GM19023 (cell line): Measurements from ENCODE around the gene DIRAS2.
"Not testable (repeated sequence)": the region's sequence is repeated elsewhere in the genome, so short reads cannot be mapped to it uniquely, and the experiment has no call there.

Source experiments
- ATAC-seq: cut with Tn5 transposase; IDR thresholded peaks from one replicate; pipeline ENCODE4 v1.9.1; 2021; ENCODE audit warnings: mild to moderate bottlenecking, moderate library complexity; ENCODE audit not compliant: unreplicated experiment

The DIRAS2 gene, protein sequence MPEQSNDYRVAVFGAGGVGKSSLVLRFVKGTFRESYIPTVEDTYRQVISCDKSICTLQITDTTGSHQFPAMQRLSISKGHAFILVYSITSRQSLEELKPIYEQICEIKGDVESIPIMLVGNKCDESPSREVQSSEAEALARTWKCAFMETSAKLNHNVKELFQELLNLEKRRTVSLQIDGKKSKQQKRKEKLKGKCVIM

DNA sequence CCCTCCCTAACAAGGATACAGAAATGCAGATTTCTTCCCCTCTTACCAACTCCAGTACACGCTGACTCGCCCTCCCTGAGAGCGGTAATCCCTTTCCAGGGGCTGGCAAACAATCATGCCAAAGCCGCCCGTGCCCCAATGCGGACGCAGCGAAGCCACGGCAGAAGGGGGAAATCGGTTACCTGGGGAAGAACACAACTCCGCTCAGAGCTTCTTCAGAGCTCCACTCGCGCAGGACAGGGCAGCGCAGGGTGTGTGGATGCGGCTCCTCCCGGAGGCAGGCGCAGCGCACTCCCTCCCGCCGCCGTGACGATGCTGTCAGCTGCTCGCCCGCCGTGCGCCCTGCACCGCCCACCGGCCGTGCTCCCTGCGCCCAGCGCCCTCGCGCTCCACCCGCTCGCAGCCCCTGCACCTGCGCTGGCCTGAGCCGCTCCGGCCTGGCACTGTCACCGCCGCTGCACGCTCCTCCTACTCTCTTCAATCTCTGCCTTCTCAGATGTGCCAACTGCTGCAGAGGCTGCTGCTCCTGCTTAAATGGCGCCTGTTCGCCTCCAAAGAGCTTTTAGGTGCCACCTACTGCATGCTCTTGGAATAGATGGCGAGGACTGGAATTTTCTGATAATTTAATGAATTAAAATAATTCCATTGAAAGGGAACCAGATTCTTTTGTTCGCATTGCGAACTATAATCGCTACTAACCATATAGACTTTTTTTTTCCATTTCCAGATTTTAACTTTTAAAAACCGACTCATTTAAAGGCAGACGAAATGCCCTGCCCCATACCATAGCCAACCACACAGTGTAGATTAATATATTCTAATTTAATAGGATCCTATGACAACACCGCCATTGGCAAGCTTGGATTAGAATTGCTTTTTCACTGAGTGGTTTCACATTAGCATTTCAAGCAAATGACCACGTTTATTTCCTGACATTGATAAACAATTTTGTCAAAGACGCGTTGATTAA is at the start of gene DIRAS2:
Gene DIRAS2 (minus strand): TSS at position 255 of the 970 bp plus-strand sequence. CDS start 28,997 bp downstream, outside the sequence.
- peak; percentile 73 for ATAC-seq

DNA sequence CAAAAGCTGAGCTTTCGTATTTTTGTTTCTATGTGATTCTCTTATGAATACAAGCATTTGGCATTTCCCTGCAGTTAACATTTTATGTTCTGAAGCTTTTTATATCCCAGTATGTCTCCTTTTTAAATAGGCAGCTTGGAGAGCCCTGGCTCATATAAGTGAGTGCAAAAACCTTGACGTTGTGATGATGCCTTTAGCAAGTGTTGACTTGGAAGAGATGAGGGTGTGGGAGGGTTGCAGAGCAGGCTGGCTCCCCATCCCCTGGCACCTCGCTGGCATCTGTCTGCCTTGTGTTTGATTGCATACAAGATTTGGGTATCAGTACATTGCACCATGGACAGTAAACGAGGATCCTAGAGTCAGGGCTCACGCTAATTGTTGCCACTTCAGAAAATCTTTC is 42.1 kb upstream of the DIRAS2 start:
- ATAC-seq: no peak

DNA sequence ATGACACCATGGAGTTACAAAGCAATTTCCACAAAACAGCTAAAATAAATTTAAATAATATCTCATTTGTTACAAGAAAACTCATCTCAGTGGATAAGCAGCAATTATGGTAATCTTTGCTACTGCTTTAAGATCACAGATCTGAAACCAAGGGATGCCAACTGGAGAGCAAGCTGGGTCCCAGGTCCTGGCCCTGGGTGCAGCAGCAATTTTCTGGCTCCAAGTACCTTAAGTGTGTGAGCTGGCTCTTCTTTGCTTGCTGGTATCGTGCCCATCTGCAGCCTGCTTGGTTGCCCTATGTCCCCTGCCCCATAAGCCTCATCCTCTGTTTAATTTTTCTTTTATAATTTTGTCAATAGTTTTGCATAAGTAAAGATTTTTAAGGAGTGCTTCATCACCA is 41.5 kb upstream of the DIRAS2 start:
- no peak for ATAC-seq

- no peak for ATAC-seq
Observed at GRCh38 chr9:90680534-90680933, 37.9 kb upstream of the DIRAS2 start.

DNA sequence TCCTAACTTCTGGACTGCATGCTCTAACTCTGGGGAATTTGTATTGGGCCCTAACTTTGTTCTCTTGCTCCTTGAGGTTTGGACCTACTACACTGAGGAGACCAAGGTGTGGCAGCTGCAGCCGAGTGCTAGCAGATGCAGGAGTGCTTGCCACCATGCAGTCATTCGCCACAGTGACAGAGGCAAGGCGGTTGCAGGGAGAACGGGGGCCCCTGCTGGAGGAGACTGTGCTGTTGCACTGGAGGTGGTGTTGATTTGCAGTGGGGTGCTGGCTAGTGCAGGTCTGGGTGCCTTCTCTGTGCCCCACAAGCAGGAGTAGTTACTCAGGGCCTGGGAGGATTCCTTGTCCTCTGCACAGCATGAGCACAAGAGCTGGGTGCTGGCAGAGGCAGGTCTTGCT is 22.4 kb upstream of the DIRAS2 start:
- ATAC-seq: no peak

GRCh38 chr9:90659650-90660364 is 17.2 kb upstream of the DIRAS2 start:
- no peak for ATAC-seq

DNA sequence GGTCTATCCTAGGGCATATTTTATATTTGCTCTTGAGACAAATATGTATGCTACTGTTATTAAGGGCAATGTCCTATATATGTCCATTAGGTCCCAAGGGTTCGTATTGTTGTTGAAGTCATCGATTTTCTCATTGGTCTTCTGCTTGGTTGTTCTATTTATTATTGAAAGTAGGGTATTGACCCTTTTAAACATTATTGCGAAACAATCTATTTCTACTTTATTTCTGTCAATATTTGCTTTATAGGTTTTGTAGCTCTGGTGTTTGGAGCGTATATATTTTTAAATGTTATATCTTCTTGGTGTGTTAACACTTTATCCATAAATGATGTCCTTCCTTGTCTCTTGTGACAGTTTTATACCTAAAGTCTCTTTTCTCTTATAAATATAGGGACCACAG is 16.2 kb upstream of the DIRAS2 start:
- ATAC-seq: no peak

DNA sequence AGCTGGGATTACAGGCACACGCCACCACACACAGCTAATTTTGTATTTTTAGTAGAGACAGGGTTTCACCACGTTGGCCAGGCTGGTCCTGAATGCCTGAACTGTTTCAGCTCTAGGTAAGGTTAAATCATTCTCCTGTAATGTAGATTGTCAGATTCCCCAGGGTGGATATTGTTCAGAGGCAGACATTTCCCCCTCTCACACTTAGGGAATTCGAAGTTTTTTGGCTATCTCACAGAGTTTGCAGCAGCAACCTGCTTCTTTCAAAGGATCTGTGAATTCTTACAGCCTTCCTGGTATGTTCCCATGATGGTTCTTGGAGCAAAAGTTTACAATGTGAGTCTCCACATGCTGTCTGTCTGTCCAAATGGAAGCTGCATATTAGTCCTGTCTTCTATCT is 15.6 kb upstream of the DIRAS2 start:
- no peak for ATAC-seq

GRCh38 chr9:90656876-90657275 is 14.3 kb upstream of the DIRAS2 start:
- ATAC-seq: not testable (repeated sequence)

DNA sequence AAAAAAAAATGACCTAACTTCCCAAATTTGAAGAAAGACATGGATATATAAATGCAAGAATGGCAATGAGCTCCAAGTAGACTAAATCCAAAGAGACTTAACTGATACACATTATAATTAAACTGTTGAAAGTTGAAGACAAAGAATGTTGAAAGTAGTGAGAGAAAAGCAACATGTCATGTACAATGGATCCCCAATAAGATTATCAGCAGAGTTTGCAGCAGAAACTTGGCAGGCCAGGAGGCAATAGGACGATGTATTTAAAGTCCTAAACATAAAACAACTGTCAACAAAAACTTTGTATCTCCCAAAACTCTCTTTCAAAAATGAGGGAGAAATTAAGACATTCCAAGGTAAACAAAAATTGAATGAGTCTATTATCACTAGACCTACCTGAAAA is 8.6 kb upstream of the DIRAS2 start:
- ATAC-seq: no peak

DNA sequence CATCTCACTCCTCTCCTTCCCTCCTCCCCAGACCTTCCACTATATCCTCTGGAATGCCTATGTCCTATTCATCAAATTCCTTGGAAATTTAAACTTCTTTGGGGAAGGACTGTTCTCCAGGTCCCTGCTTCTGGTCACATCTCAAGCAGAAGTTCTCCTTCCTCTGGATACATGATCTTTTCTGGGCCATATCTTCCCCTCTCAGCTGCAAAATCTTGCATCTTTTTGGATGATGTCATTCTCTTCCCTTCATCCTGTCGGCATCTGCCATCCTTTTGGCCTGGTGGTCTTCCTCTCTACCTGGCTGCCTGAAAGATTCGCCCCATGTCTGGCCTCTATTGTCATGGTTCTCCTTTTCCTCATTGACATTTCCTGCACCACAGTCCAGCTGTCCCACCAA is 5.2 kb upstream of the DIRAS2 start:
- ATAC-seq: no peak

DNA sequence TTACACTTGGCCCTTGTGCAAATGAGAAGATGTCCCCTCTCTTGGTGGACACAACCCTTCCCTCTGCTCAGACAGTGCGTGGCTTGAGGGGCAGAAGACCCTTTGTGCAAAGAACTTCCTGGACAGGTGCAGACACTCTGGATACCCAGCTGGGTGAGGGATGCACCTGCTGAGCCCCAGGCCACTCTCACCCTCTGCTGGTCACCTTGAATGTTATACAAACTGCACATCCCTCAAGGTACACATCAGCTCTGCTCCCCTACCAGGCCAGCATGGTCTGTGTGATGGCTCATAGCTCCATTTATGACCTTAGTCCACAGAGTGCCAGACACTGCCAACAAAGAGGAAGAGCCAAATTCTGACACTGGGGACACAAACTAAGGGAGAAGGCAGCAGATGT is 3.1 kb upstream of the DIRAS2 start:
- ATAC-seq: no peak

DNA sequence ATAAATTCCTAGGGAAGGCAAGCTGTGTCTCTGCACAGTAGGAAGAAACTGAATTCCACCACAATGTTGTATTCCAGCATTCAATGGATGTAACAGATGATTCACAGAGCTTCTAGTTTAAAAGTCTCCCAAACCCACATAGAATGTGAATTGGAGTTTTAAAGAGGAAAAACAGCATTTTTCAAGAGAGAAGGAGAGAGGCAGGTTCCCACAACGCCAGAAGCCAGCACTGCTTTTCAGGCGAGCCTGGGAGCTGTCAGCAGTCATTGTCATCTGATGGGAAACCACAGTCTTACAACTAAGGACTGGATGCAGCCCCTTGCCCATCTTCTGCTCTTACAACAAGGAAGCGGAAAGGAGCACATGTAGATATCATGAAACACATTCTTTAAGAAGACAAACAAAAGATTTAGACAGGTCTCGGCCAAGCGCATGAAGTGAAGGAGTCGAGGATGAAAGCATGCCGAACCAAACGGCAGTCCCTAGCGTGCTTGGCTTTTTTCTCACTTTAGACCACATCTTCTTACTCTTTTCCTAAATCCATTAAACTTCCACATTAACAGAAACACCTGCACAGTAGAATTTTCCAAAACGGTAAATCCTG is 638 bp downstream of the DIRAS2 start:
- no peak for ATAC-seq

DNA sequence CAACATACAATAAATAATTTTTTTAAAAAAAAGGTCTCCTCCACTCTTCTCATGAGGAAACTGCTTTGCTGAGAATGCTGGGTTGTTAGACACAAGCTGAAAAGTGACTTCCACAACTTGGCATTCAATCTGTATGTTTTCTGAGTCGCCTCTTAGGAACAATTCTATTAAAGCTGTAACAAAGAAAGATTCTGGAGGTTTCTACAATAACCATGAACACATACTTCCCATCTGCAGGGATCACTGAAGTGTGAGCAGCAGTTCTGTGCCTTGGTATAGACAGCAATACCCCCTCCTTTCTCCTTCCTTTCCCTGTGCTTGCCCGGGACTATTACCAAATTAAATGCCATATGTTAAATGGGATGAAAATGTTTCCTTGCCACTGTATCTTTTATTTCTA is 1.5 kb downstream of the DIRAS2 start:
- ATAC-seq: no peak

DNA sequence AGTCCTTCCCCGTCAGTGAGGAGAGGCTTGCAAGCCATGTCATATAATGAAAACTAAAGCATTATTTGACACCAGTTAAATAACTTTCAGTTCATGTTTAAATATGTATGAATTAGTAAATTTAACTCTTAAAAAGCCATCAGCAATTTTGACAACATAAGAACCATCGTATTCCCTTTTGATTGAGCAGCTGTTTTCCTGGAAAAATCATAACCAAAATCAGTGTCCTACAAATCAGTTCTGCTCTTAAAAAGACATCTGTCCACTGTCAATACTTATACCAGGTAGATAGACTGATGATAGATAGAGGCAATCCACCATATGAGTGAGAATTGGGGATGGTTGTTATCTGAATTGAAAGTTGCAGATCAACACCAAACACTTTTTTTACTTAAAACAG is 2.3 kb downstream of the DIRAS2 start:
- ATAC-seq: no peak

DNA sequence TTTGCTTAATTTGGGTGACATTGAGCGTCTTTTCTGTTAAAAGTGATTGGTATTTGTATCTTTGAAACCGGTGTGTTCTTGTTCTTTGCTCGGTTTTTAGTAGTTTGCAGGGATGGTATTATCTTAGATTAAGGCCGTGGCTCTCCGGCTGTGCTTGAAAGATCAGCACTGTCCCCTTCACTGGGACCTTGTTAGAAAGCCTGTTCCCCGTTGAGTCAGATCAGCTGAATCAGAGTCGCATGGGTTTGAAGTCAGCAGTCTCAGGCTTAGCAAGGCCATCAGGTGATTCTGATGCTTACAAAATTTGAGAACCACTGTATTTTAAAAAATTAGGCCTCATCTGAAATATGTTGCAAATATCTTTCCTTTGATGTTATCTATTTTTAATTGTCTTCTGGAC is 5.0 kb downstream of the DIRAS2 start:
- no peak for ATAC-seq

- no peak for ATAC-seq
Observed at GRCh38 chr9:90632647-90633207, 9.9 kb downstream of the DIRAS2 start.

DNA sequence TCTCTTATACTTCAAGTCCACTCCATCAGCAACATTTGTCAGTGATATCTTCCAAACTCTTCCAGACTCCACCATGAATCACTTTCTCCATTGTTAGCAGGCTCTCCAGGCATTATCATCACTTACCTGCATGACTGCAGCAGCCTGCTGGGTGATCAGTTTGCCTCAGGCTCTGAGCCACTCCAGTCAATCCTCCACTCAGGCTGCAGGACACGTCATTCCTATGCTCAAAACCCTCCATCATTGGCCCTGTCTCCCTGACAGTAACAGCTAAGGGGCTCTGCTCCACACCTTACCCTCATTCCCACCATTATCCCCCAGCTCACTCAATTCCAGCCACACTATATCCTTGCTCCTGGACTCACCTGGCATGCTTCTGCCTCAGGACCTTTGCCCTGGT is 10.7 kb downstream of the DIRAS2 start:
- ATAC-seq: no peak

- no peak for ATAC-seq
Observed at GRCh38 chr9:90629991-90630390, 12.6 kb downstream of the DIRAS2 start.

- ATAC-seq: no peak
Observed at GRCh38 chr9:90629354-90629753, 13.3 kb downstream of the DIRAS2 start.

DNA sequence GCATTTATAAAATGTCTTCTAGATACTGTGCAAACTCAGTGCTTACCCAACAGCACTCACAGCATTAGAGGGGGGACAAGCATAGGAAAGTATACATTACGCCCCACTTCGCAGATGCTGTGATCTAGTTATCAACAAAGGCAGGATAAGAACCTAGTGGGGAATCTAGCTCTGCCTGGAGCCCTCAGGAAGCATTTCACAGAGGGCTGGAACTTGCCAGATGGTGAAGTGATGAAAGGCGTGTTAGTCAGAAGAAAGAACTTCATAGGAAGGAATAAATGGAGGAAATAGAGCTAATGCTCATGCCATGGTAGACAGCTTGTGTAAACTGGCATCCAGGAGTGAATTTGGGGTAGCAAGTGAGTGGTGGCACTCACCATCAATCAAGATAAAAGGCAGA is 25.8 kb downstream of the DIRAS2 start:
- no peak for ATAC-seq
